HTERT RPE-1 (cell line): ENCODE measurements around the gene PLK2.

Source experiments
- in situ Hi-C: fragments of 300-500 bp; cut with MboI; formaldehyde crosslinking; loops from 4 replicates; pipeline ENCODE4 v1.14.3; 2020; ENCODE audit warnings: low sequenced_read_pairs

Gene PLK2

DNA sequence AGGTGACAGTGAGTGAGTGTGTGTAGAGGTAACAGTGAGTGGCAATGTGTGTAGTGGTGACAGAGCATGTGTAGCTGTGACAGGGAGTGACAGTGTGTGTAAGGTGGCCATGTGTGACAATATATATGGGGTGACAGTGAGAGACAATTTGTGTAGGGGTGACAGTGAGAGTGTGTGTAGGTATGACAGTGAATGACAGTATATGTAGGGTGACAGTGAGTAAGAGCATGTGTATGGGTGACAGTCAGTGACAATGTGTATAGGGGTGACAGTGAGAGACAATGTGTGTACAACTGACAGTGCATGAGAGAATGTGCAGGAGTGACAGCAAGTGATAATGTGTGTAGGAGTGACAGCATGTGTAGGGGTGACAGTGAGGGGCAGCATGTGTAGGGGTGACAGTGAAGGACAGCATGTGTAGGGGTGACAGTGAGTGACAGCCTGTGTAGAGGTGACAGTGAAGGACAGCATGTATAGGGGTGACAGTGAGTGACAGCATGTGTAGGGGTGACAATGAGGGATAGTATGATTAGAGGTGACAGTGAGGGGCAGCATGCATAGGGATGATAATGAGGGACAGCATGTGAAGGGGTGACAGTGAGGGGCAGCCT lies 21.3 kb upstream of the PLK2 start:
- in situ Hi-C loops: no loop called here

- in situ Hi-C loops: no loop called here
These were observed 18.0 kb upstream of the PLK2 start for GRCh38 chr5:58477760-58478376.

DNA sequence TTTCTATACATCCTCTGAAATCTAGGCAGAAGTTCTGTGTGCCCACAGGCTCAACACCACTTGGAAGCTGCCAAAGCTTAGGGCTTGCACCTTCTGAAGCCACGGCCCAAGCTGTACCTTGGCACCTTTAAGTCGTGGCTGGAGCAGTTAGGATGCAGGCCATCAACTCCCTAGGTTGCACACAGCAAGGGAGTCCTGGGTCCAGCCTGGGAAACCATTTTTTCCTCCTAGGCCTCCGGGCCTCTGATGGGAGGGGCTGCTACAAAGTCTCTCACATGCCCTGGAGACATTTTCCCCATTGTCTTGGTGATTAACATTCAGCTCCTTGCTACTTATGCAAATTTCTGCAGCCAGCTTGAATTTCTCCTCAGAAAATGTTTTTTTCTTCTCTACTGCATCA lies 15.5 kb upstream of the PLK2 start:
- in situ Hi-C loops: no loop called here

- in situ Hi-C loops: loop anchor here (25.0 kb wide), 1 partner anchor 658 kb away; no protein-coding TSS in a partner anchor
These were observed 10.0 kb upstream of the PLK2 start for GRCh38 chr5:58469896-58470295.

GRCh38 chr5:58466939-58467338 lies 7.1 kb upstream of the PLK2 start:
- in situ Hi-C loops: loop anchor here (25.0 kb wide), 1 partner anchor 655 kb away; no protein-coding TSS in a partner anchor

DNA sequence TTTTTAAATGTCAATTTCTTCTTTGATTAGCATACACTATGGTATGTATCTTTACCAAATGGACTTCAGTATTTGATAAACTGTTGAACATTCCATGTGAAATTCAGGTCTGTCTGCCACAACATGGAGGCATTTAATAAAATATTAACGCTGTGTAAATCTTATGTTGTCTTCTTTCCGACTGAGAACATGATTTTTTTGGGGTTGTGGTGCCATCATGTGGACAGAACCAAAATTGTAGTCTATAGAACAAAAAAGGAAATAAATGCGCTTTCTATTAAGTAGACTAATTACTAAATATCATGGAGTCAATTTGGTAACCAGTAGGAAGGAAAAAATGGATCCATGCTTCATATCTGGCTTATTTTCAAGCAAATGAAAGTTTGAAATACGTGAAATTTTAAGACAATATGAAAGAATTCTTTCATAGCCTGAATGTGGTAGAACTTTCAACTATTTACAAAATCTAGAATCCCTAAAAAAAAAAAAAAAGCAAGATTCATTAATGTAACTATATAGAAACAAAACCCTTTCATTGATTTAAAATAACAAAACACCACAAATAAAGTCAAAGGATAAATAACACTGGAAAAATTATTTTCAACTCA lies 2.8 kb upstream of the PLK2 start:
- in situ Hi-C loops: loop anchor here (25.0 kb wide), 1 partner anchor 650 kb away; no protein-coding TSS in a partner anchor

DNA sequence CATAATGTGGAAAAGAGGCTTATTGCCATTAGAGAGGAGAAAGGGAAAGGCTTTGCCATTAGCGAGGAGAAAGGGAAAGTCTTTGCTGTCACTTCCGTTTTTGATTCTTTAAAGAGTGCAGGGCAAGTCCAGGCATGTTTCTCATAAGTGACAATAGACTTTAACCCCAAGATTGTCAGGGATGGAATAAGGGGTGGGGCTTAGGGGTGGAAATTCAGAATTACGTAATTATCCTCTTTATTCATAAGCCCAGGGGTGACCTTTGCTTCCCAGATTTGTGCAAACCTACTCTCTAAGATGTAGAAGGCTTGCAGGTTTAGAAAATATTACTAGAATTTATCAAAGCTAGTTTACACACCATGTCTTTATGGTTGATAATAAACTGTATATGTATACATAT lies 2.3 kb upstream of the PLK2 start:
- in situ Hi-C loops: loop anchor here (25.0 kb wide), 1 partner anchor 650 kb away; no protein-coding TSS in a partner anchor

- in situ Hi-C loops: loop anchor here (25.0 kb wide), 1 partner anchor 649 kb away; no protein-coding TSS in a partner anchor
These were observed 923 bp upstream of the PLK2 start for GRCh38 chr5:58460732-58461286.

- in situ Hi-C loops: loop anchor here (25.0 kb wide), 1 partner anchor 647 kb away; no protein-coding TSS in a partner anchor
These were observed 512 bp downstream of the PLK2 start for GRCh38 chr5:58459146-58460001.

DNA sequence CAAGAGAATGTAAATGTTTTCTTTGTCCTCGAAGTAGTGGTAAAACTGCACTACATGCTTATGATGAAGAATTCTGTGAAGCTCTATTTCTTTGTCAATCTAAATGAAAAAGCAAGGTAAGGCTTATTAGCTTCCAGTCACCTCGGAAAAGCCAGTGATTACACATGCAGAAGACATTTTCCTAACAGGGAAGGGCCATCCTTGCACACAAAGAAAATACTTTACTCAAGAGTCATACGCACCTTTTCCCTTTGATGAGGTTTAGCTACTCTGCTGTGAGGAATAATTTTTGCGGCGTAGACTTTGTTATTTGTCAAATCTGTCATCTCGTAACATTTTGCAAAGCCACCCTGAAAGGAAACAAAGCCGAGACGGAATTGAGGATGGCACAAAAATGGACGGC lies 1.1 kb downstream of the PLK2 start:
- in situ Hi-C loops: loop anchor here (25.0 kb wide), 1 partner anchor 646 kb away; no protein-coding TSS in a partner anchor

- in situ Hi-C loops: loop anchor here (25.0 kb wide), 1 partner anchor 646 kb away; no protein-coding TSS in a partner anchor
These were observed 1.6 kb downstream of the PLK2 start for GRCh38 chr5:58458141-58458742.

DNA sequence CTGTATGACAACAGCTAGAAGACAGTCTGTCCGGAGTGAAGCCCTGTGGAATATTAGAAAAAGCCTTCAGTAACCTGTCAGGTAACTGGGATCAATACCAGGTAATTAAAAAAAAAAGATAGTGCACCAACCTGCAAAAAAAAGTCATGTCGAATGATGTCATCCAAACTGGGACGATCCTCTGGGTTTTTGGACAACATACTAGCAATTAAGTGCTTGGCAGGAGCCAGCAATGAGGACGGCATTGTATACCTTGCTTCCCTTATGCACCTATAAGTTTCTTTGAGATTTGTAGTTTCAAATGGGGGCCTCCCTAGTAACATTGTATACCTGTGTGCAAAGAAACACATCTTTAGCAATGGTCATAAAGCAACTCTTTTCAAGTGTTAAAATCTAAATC lies 2.8 kb downstream of the PLK2 start:
- in situ Hi-C loops: loop anchor here (25.0 kb wide), 1 partner anchor 645 kb away; no protein-coding TSS in a partner anchor

GRCh38 chr5:58456486-58456885 lies 3.4 kb downstream of the PLK2 start:
- in situ Hi-C loops: loop anchor here (25.0 kb wide), 1 partner anchor 644 kb away; no protein-coding TSS in a partner anchor

DNA sequence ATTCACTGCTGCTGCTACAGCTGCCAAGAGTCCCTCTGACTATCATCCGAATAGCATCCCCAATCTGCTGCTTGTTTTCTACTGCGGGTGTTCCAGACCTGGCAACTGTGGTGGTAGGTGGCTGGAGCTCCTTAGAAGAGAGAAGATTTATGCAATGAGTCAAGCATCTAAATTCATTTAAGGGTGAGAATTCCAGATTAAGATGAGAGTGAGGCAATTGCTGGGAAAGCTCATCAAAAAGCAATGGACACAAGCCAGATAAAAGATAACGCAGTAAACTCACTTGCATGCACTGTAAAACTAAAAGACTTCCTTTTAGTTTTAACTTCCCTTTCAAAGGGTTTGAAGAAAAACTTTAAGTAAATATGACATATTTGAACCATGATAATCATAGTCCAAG lies 3.9 kb downstream of the PLK2 start:
- in situ Hi-C loops: loop anchor here (25.0 kb wide), 1 partner anchor 644 kb away; no protein-coding TSS in a partner anchor

DNA sequence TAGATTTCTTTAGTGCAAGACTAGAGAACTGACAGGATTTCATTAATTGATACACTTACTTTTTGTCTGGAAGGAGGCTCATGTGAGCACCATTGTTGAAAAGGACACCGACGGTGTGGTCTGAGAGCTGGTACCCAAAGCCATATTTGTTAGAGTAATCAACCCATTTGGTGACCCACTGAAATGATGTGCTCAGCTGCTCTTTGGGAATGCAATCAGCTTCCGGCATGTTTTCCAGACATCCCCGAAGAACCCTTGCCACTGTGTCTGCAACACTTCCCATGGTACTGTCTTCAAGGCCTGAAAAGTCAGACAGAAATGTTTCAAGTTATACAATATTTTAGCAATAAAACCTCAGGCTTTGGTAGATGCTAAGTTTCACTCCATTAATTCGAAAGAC lies 4.4 kb downstream of the PLK2 start:
- in situ Hi-C loops: loop anchor here (25.0 kb wide), 1 partner anchor 643 kb away; no protein-coding TSS in a partner anchor

DNA sequence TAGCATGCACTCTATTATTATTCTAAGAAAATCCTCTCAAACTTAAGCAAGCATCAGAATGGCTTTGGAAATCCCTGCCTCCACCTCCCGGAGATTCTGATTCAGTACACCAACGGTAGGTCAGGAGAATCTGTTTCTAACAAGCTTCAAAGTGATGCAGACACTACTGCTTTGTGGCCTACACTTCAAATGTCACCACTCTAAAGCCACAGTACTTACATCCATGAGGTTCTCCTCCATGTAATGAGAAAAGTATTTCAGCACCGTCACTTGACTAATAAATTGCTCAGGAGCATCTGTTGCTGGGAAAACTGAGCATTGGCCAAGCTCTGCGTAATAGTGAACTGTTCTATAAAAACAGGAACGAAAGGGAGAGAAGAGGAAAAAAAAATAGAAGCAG lies 4.8 kb downstream of the PLK2 start:
- in situ Hi-C loops: loop anchor here (25.0 kb wide), 1 partner anchor 643 kb away; no protein-coding TSS in a partner anchor

DNA sequence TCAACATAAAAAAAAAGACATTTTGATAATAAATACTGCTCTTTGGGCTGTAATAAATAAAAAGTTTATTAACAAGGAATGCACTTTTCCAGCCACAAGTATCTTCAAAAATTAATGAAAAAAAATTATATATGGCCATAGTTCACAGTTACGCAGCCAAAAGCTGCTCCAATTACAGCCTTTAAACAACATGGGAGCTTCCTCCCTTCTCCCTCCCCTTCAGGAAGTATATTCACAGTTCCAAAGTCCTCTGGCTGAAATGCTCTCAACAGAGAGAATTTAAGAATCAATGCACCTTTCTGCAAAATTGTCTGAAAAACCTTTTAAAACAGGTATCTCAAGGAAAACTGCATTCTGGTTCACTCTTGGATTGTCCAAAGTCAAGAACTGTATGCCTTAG lies 5.9 kb downstream of the PLK2 start:
- in situ Hi-C loops: loop anchor here (25.0 kb wide), 1 partner anchor 642 kb away; no protein-coding TSS in a partner anchor

DNA sequence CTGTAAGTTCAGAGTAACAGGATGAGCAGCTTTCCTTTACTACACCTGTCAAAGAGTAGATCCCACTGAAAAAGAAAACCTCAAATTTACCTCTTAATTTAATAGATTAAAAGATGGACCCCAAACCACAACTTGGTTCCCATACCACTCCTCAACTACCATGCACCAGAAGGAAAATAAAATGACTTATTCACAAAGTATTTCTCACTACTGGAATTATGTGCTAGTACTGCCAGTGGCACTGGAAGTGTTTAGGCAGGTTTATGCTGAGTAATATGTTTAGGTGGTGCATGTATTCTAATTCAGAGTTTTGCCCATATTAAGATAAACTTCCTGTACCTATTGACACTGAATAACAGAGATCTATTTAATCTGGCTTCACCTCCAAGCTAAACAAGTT lies 6.6 kb downstream of the PLK2 start:
- in situ Hi-C loops: loop anchor here (25.0 kb wide), 1 partner anchor 641 kb away; no protein-coding TSS in a partner anchor

GRCh38 chr5:58452566-58453258 lies 7.2 kb downstream of the PLK2 start:
- in situ Hi-C loops: loop anchor here (25.0 kb wide), 1 partner anchor 640 kb away; no protein-coding TSS in a partner anchor
